OCI-LY1 (cell line): ENCODE data around the gene ANKH.

Experiments used
- CTCF ChIP-seq: fragments of 200-600 bp; sonication (generic), shearing (Covaris generic); IDR thresholded peaks from 2 replicates; pipeline ENCODE4 v1.5.1; 2017; ENCODE audit warnings: mild to moderate bottlenecking, antibody characterized with exemption, low read length, moderate library complexity, mixed read lengths
- EZH2 ChIP-seq: fragments of 200-600 bp; sonication (generic), shearing (Covaris generic); IDR thresholded peaks from 2 replicates; pipeline ENCODE4 v1.8.0; 2017; ENCODE audit warnings: borderline replicate concordance, mixed run types, mild to moderate bottlenecking, antibody characterized with exemption, low read length, moderate library complexity, mixed read lengths

GRCh38 chr5:14696851-14697250 is 174.7 kb downstream of the ANKH start:
- no peak for TF ChIP-seq CTCF
- no peak for TF ChIP-seq EZH2
